ENCODE results near the gene CYBA. TPM values are rescaled to one million over a fixed set of nuclear protein-coding genes. Genes with fewer than 3 reads are reported as not detected.

The CYBA gene
- total and polyA plus RNA-seq, 2 donors: 200 to 208 TPM

DNA sequence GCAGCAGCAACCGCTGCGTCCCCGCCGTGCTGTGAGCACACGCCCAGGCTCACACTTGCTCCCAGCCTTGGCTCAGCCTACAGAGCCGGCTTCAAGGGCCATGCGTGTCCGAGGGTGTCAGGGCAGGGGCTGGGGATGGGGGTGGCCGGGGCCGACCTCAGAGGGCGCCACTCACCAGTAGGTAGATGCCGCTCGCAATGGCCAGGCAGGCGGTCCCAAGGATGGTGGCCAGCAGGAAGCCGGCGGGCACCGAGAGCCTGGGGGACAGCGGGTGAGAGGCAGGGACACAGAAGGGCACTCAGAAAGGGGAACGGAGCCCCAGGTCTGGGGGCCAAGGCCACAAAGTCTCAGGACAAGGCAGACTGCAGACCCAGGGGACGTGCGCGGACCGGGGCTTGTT is 4.9 kb downstream of the CYBA start:
- Histone ChIP-seq H3K4me1 (ENCODE audit: control insufficient read depth in 2 of 2, insufficient read depth in 2 of 2, low read length in 2 of 2) (peaks cover 8 to 12% of the 10 kb centered on the region in 2 donors), H3K9me3 (ENCODE audit: control insufficient read depth in 2 of 2, insufficient read depth in 1 of 2, low read length in 1 of 2) (peaks cover 2 to 3% of the 10 kb centered on the region in 2 donors), H3K36me3 (ENCODE audit: control insufficient read depth in 2 of 2, insufficient read depth in 2 of 2, low read length in 1 of 2) (peaks cover 14 to 36% of the 10 kb centered on the region in 2 donors), H3K27ac (ENCODE audit: low read depth in 1 of 2, low read length in 1 of 2) (no peak overlapping the region), H3K4me3 (ENCODE audit: low read length in 2 of 2) (no peak overlapping the region), H3K27me3 (ENCODE audit: control insufficient read depth in 2 of 2, insufficient read depth in 1 of 2, low read length in 1 of 2) (peaks cover under 1 to 5% of the 10 kb centered on the region in 2 donors)
- WGBS: 95% methylated on average over 23 of the region's 23 CpGs
- DNase-seq (ENCODE audit: low read depth in 6 of 9, low spot score in 9 of 9): no peak

DNA sequence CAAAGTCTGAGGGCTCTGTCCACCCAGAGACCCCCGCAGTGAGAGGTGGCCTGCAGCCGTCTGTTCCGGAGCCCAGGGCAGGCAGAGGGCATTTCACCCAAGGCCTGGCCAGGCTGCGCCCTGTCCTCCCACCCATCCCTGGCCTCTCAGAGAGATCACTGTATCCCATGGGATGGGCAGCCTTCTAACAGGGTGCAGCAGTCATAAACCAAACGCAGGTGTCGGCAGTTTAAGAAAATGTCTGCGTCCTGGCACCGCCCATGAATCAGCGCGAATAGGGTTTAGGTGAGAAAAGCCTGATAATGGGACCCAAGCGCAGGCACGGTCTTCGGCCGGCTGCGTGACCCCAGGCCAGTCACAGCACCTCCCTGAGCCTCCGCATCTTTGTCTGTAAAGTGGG is 5.4 kb downstream of the CYBA start:
- no peak overlapping the region for H3K27ac ChIP-seq (ENCODE audit: low read depth in 1 of 2, low read length in 1 of 2)
- 93% methylated on average over 16 of the region's 16 CpGs for WGBS
- H3K27me3 ChIP-seq (ENCODE audit: control insufficient read depth in 2 of 2, insufficient read depth in 1 of 2, low read length in 1 of 2): peaks cover 5 to 10% of the 10 kb centered on the region in 2 donors
- H3K4me3 ChIP-seq (ENCODE audit: low read length in 2 of 2): no peak overlapping the region
- H3K36me3 ChIP-seq (ENCODE audit: control insufficient read depth in 2 of 2, insufficient read depth in 2 of 2, low read length in 1 of 2): peaks cover 14 to 36% of the 10 kb centered on the region in 2 donors
- peaks cover 8 to 12% of the 10 kb centered on the region in 2 donors for H3K4me1 ChIP-seq (ENCODE audit: control insufficient read depth in 2 of 2, insufficient read depth in 2 of 2, low read length in 2 of 2)
- no peak for DNase-seq (ENCODE audit: low read depth in 6 of 9, low spot score in 9 of 9)
- peaks cover 2 to 3% of the 10 kb centered on the region in 2 donors for H3K9me3 ChIP-seq (ENCODE audit: control insufficient read depth in 2 of 2, insufficient read depth in 1 of 2, low read length in 1 of 2)

DNA sequence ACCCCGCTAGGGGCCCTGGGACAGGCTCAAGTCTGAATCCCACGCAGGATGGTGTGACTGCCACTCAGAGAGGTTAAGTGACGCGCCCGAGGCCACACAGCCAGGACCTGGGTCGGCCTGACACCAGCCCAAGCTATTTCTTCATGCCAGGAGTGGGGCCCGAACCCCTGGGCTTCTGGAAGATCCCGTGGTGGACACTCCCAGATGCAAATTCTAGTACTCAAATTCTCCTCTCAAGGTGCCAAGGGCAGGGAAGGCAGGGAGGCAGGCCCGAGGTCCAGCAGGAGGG is 7.3 kb downstream of the CYBA start:
- peaks cover 2 to 6% of the 10 kb centered on the region in 2 donors for H3K9me3 ChIP-seq (ENCODE audit: control insufficient read depth in 2 of 2, insufficient read depth in 1 of 2, low read length in 1 of 2)
- H3K36me3 ChIP-seq (ENCODE audit: control insufficient read depth in 2 of 2, insufficient read depth in 2 of 2, low read length in 1 of 2): peaks cover 14 to 33% of the 10 kb centered on the region in 2 donors
- H3K27ac ChIP-seq (ENCODE audit: low read depth in 1 of 2, low read length in 1 of 2): no peak overlapping the region
- 96% methylated on average over 9 of the region's 9 CpGs for whole genome bisulfite sequencing
- H3K4me3 ChIP-seq (ENCODE audit: low read length in 2 of 2): no peak overlapping the region
- peaks cover 14 to 29% of the 10 kb centered on the region in 2 donors for H3K27me3 ChIP-seq (ENCODE audit: control insufficient read depth in 2 of 2, insufficient read depth in 1 of 2, low read length in 1 of 2)
- no peak for DNase-seq (ENCODE audit: low read depth in 6 of 9, low spot score in 9 of 9)
- H3K4me1 ChIP-seq (ENCODE audit: control insufficient read depth in 2 of 2, insufficient read depth in 2 of 2, low read length in 2 of 2): no peaks in the 10 kb centered on the region

DNA sequence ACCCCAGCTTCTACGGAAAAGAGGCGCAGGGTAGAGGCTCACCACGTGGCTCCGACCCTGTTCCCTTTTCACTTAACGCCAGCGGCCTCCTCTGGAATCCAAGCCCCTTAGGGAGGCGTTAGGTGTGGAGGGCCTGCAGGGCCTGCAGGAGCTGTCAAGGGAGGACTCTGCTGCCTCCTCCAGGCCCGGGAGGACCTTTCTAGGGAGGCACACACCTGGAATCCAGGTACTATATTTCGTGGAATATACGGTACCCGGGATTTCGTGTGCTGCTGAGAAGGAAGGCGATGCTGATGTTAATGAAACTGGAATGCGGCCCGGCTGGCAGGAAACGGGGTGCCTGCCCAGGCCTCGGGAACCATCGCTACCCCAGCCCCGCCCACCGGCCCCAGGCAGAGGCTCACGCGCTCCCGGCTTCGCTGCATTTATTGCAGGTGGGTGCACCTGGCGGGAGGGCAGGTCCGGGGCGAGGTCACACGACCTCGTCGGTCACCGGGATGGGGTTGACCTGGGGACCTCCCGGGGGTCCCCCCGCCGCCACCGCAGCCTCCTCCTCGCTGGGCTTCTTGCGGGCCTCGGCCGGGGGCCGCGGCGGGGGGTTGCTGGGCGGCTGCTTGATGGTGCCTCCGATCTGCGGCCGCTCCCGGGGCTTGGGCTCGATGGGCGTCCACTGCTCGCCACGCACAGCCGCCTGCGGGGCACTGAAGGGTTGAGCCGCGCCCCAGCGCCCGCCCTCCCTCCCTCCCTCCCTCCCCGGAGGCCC is 7.8 kb downstream of the CYBA start:
- H3K4me3 ChIP-seq (ENCODE audit: low read length in 2 of 2): no peak overlapping the region
- H3K4me1 ChIP-seq (ENCODE audit: control insufficient read depth in 2 of 2, insufficient read depth in 2 of 2, low read length in 2 of 2): peaks cover 0 to 4% of the 10 kb centered on the region in 2 donors
- DNase-seq (ENCODE audit: low read depth in 6 of 9, low spot score in 9 of 9): no peak
- peaks cover 14 to 33% of the 10 kb centered on the region in 2 donors for H3K36me3 ChIP-seq (ENCODE audit: control insufficient read depth in 2 of 2, insufficient read depth in 2 of 2, low read length in 1 of 2)
- no peak overlapping the region for H3K27ac ChIP-seq (ENCODE audit: low read depth in 1 of 2, low read length in 1 of 2)
- WGBS: 94% methylated on average over 58 of the region's 58 CpGs
- peaks cover 5 to 11% of the 10 kb centered on the region in 2 donors for H3K9me3 ChIP-seq (ENCODE audit: control insufficient read depth in 2 of 2, insufficient read depth in 1 of 2, low read length in 1 of 2)
- H3K27me3 ChIP-seq (ENCODE audit: control insufficient read depth in 2 of 2, insufficient read depth in 1 of 2, low read length in 1 of 2): peaks cover 17 to 34% of the 10 kb centered on the region in 2 donors

DNA sequence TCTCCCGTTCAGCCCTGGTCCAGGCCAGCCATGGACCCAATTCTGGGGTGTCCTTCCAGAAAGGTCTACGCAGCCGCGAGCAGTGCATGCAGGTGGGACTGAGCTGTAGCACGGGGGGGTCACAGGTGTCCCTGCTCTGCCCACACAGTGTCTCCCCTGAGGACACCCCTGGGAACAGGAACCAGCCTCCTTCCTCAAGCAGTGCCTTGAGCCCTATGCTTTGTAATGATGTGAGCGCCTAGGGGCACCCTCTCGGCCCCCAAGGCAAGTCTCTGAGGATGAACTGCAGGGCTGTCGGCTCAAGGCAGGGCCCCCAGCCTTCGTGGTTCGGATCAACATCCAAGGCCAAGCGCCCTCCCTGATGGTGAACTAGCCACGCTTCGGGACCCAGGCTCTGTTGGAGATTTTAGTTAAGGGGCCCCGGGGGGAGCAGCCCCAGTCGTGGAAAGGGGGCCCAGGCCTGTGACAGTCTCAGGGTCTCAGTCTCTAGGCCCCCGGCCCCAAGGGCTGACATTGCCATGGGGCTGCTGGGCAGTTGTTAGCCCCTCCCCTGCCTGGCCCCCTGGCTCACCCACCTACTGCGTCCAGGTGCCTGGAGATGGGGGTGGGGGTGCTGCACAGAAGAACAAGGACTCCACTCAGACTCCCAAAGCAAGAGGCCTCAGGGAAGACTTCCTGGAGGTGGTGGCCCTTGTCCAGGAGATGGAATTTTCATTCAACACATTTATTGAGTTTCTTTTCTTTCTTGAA is 10.2 kb downstream of the CYBA start:
- peaks cover 5 to 11% of the 10 kb centered on the region in 2 donors for H3K9me3 ChIP-seq (ENCODE audit: control insufficient read depth in 2 of 2, insufficient read depth in 1 of 2, low read length in 1 of 2)
- H3K27ac ChIP-seq (ENCODE audit: low read depth in 1 of 2, low read length in 1 of 2): no peak overlapping the region
- 61% methylated on average over 17 of the region's 17 CpGs for WGBS
- peaks cover 28 to 58% of the 10 kb centered on the region in 2 donors for H3K27me3 ChIP-seq (ENCODE audit: control insufficient read depth in 2 of 2, insufficient read depth in 1 of 2, low read length in 1 of 2)
- no peak overlapping the region for H3K4me3 ChIP-seq (ENCODE audit: low read length in 2 of 2)
- DNase-seq (ENCODE audit: low read depth in 6 of 9, low spot score in 9 of 9): no peak
- peaks cover 0 to 4% of the 10 kb centered on the region in 2 donors for H3K4me1 ChIP-seq (ENCODE audit: control insufficient read depth in 2 of 2, insufficient read depth in 2 of 2, low read length in 2 of 2)
- peaks cover 14 to 18% of the 10 kb centered on the region in 2 donors for H3K36me3 ChIP-seq (ENCODE audit: control insufficient read depth in 2 of 2, insufficient read depth in 2 of 2, low read length in 1 of 2)

DNA sequence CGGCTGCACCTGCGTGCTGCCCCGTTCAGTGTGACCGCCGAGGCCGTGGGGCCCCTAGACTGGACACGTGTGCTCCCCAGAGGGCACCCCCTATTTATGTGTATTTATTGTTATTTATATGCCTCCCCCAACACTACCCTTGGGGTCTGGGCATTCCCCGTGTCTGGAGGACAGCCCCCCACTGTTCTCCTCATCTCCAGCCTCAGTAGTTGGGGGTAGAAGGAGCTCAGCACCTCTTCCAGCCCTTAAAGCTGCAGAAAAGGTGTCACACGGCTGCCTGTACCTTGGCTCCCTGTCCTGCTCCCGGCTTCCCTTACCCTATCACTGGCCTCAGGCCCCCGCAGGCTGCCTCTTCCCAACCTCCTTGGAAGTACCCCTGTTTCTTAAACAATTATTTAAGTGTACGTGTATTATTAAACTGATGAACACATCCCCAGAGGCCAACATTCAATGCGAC is 10.8 kb downstream of the CYBA start:
- whole genome bisulfite sequencing: 52% methylated on average over 13 of the region's 13 CpGs
- H3K9me3 ChIP-seq (ENCODE audit: control insufficient read depth in 2 of 2, insufficient read depth in 1 of 2, low read length in 1 of 2): peaks cover 5 to 11% of the 10 kb centered on the region in 2 donors
- no peak for DNase-seq (ENCODE audit: low read depth in 6 of 9, low spot score in 9 of 9)
- peaks cover 33 to 64% of the 10 kb centered on the region in 2 donors for H3K27me3 ChIP-seq (ENCODE audit: control insufficient read depth in 2 of 2, insufficient read depth in 1 of 2, low read length in 1 of 2)
- H3K27ac ChIP-seq (ENCODE audit: low read depth in 1 of 2, low read length in 1 of 2): no peak overlapping the region
- peaks cover 11 to 15% of the 10 kb centered on the region in 2 donors for H3K36me3 ChIP-seq (ENCODE audit: control insufficient read depth in 2 of 2, insufficient read depth in 2 of 2, low read length in 1 of 2)
- peaks cover 0 to 5% of the 10 kb centered on the region in 2 donors for H3K4me1 ChIP-seq (ENCODE audit: control insufficient read depth in 2 of 2, insufficient read depth in 2 of 2, low read length in 2 of 2)
- no peak overlapping the region for H3K4me3 ChIP-seq (ENCODE audit: low read length in 2 of 2)

DNA sequence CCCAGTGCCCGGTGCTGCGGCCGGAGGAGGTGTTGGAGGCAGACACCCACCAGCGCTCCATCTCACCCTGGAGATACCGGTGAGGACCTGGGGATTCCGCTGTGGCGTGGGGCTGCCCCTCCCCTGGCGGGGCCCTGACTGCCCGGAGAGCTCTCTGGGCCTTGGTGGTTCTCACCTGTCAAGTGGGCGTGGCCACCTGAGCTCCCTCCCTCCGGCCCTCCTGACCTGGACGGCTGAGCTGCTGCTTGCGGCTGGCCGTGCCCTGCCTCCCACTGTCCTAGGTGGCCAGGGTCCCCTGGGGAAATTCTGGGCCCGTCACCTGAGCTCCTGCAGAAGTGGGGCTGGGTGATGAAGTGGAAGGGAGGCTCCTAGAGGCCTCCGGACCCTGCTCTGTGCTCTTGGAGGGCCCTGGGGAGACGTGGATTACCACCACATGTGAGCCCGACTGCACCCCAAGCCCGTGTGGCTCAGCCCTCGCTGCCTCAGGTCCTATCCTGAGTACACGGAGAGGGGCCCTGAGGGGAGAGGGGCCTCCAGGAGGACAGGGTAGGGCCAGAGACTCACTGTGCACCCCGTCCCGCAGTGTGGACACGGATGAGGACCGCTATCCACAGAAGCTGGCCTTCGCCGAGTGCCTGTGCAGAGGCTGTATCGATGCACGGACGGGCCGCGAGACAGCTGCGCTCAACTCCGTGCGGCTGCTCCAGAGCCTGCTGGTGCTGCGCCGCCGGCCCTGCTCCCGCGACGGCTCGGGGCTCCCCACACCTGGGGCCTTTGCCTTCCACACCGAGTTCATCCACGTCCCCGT is 11.4 kb downstream of the CYBA start:
- H3K27ac ChIP-seq (ENCODE audit: low read depth in 1 of 2, low read length in 1 of 2): no peak overlapping the region
- peaks cover 10 to 15% of the 10 kb centered on the region in 2 donors for H3K36me3 ChIP-seq (ENCODE audit: control insufficient read depth in 2 of 2, insufficient read depth in 2 of 2, low read length in 1 of 2)
- 33% methylated on average over 45 of the region's 45 CpGs for WGBS
- H3K4me1 ChIP-seq (ENCODE audit: control insufficient read depth in 2 of 2, insufficient read depth in 2 of 2, low read length in 2 of 2): peaks cover 0 to 11% of the 10 kb centered on the region in 2 donors
- H3K27me3 ChIP-seq (ENCODE audit: control insufficient read depth in 2 of 2, insufficient read depth in 1 of 2, low read length in 1 of 2): peaks cover 35 to 70% of the 10 kb centered on the region in 2 donors
- no peak overlapping the region for H3K4me3 ChIP-seq (ENCODE audit: low read length in 2 of 2)
- DNase-seq (ENCODE audit: low read depth in 6 of 9, low spot score in 9 of 9): no peak
- peaks cover 5 to 11% of the 10 kb centered on the region in 2 donors for H3K9me3 ChIP-seq (ENCODE audit: control insufficient read depth in 2 of 2, insufficient read depth in 1 of 2, low read length in 1 of 2)

DNA sequence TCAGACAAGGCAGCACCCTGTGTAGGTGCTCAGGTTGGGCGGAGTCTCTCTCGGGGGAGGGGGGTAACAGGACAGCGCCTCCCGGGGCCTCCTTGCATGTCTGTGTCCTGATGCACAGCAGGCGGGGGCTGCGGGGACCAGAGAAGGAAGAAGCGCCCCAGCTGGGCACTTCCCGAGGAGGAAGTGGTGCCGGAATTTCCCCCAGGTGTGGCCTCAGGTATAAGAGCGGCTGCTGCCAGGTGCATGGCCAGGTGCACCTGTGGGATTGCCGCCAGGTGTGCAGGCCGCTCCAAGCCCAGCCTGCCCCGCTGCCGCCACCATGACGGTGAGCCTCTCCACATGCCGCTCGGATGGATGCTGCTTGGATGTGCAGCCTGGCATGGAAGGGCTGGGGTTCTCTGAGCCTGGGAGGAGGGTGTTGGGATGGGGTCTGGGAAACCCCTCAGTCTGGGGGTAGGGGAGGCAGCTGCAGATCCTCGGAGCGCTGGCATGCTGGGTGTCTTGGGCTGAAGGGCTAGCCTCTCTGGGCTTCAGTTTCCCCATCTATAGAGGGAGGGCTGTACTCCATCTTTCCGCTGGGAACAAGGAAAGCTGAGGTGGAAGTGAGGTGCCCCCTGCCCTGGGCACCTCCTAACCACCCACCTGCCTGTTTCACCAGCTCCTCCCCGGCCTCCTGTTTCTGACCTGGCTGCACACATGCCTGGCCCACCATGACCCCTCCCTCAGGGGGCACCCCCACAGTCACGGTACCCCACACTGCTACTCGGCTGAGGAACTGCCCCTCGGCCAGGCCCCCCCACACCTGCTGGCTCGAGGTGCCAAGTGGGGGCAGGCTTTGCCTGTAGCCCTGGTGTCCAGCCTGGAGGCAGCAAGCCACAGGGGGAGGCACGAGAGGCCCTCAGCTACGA is 12.3 kb downstream of the CYBA start, which contains the start of gene IL17C:
TSS of gene IL17C (plus strand) at position 250 of the 908 bp plus-strand sequence. CDS start at position 320, 70 bp downstream.
- Histone ChIP-seq H3K4me1 (ENCODE audit: control insufficient read depth in 2 of 2, insufficient read depth in 2 of 2, low read length in 2 of 2) (peaks cover 5 to 19% of the 10 kb centered on the region in 2 donors), H3K9me3 (ENCODE audit: control insufficient read depth in 2 of 2, insufficient read depth in 1 of 2, low read length in 1 of 2) (peaks cover 5 to 11% of the 10 kb centered on the region in 2 donors), H3K36me3 (ENCODE audit: control insufficient read depth in 2 of 2, insufficient read depth in 2 of 2, low read length in 1 of 2) (peaks cover 5 to 13% of the 10 kb centered on the region in 2 donors), H3K27me3 (ENCODE audit: control insufficient read depth in 2 of 2, insufficient read depth in 1 of 2, low read length in 1 of 2) (peaks cover 35 to 79% of the 10 kb centered on the region in 2 donors), H3K27ac (ENCODE audit: low read depth in 1 of 2, low read length in 1 of 2) (no peak within 1 kb of the TSS), H3K4me3 (ENCODE audit: low read length in 2 of 2) (no peak within 1 kb of the TSS)
- peak in 1 of 9 donors; percentile 16 for DNase-seq (ENCODE audit: low read depth in 6 of 9, low spot score in 9 of 9)
- 46% methylated on average over 27 of the region's 27 CpGs for WGBS
